Measurements from ENCODE around the gene ASRGL1.

ASRGL1 gene

GRCh38 chr11:62406034-62406433, 68.8 kb downstream of the ASRGL1 start:
- in situ Hi-C loops (cut with MboI; ENCODE audit: low sequenced_read_pairs): loop anchor here (25.0 kb wide), 1 partner anchor 481 kb away; the partner anchor contains the start of gene SLC3A2

GRCh38 chr11:62409831-62410230, 72.6 kb downstream of the ASRGL1 start:
- in situ Hi-C loops (cut with MboI; ENCODE audit: low sequenced_read_pairs): loop anchor here (25.0 kb wide), 1 partner anchor 477 kb away; the partner anchor contains the start of gene SLC3A2

GRCh38 chr11:62410972-62411371, 73.7 kb downstream of the ASRGL1 start:
- in situ Hi-C loops (cut with MboI; ENCODE audit: low sequenced_read_pairs): loop anchor here (25.0 kb wide), 1 partner anchor 476 kb away; the partner anchor contains the start of gene SLC3A2

- in situ Hi-C loops (cut with MboI; ENCODE audit: low sequenced_read_pairs): loop anchor here (25.0 kb wide), 1 partner anchor 476 kb away; the partner anchor contains the start of gene SLC3A2
Observed at GRCh38 chr11:62411524-62411923, 74.3 kb downstream of the ASRGL1 start.

- in situ Hi-C loops (cut with MboI; ENCODE audit: low sequenced_read_pairs): loop anchor here (25.0 kb wide), 1 partner anchor 474 kb away; the partner anchor contains the start of gene SLC3A2
Observed at GRCh38 chr11:62413060-62413696, 75.9 kb downstream of the ASRGL1 start.

GRCh38 chr11:62416596-62416995, 79.3 kb downstream of the ASRGL1 start:
- in situ Hi-C loops (cut with MboI; ENCODE audit: low sequenced_read_pairs): loop anchor here (25.0 kb wide), 1 partner anchor 471 kb away; the partner anchor contains the start of gene SLC3A2

GRCh38 chr11:62418136-62418535, 80.9 kb downstream of the ASRGL1 start:
- in situ Hi-C loops (cut with MboI; ENCODE audit: low sequenced_read_pairs): loop anchor here (25.0 kb wide), 1 partner anchor 469 kb away; the partner anchor contains the start of gene SLC3A2

GRCh38 chr11:62418733-62419132, 81.5 kb downstream of the ASRGL1 start, which contains the start of gene SCGB1A1:
TSS of gene SCGB1A1 (plus strand) at chr11:62419033. CDS start at chr11:62419096, 63 bp downstream.
- in situ Hi-C loops (cut with MboI; ENCODE audit: low sequenced_read_pairs): loop anchor here (25.0 kb wide), 1 partner anchor 469 kb away; the partner anchor contains the start of gene SLC3A2

GRCh38 chr11:62419314-62419929, 82.2 kb downstream of the ASRGL1 start:
- in situ Hi-C loops (cut with MboI; ENCODE audit: low sequenced_read_pairs): loop anchor here (25.0 kb wide), 1 partner anchor 468 kb away; the partner anchor contains the start of gene SLC3A2

- in situ Hi-C loops (cut with MboI; ENCODE audit: low sequenced_read_pairs): loop anchor here (10.0 to 25.0 kb wide), 2 partner anchors 135 to 467 kb away; partner anchors contain the start of gene SLC3A2
Observed at GRCh38 chr11:62419943-62420342, 82.7 kb downstream of the ASRGL1 start.

GRCh38 chr11:62420882-62421281, 83.6 kb downstream of the ASRGL1 start:
- in situ Hi-C loops (cut with MboI; ENCODE audit: low sequenced_read_pairs): loop anchor here (10.0 to 25.0 kb wide), 2 partner anchors 134 to 466 kb away; partner anchors contain the start of gene SLC3A2

- in situ Hi-C loops (cut with MboI; ENCODE audit: low sequenced_read_pairs): loop anchor here (10.0 to 25.0 kb wide), 2 partner anchors 133 to 465 kb away; partner anchors contain the start of gene SLC3A2
Observed at GRCh38 chr11:62421996-62422395, 84.7 kb downstream of the ASRGL1 start.

GRCh38 chr11:62423012-62423411, 85.8 kb downstream of the ASRGL1 start:
- in situ Hi-C loops (cut with MboI; ENCODE audit: low sequenced_read_pairs): loop anchor here (10.0 to 25.0 kb wide), 2 partner anchors 132 to 464 kb away; partner anchors contain the start of gene SLC3A2

GRCh38 chr11:62427630-62428233, 90.5 kb downstream of the ASRGL1 start:
- in situ Hi-C loops (cut with MboI; ENCODE audit: low sequenced_read_pairs): loop anchor here (10.0 kb wide), 1 partner anchor 127 kb away; no protein-coding TSS in a partner anchor

- in situ Hi-C loops (cut with MboI; ENCODE audit: low sequenced_read_pairs): loop anchor here (10.0 kb wide), 1 partner anchor 126 kb away; no protein-coding TSS in a partner anchor
Observed at GRCh38 chr11:62428871-62429560, 91.8 kb downstream of the ASRGL1 start.

GRCh38 chr11:62430425-62430824, 93.2 kb downstream of the ASRGL1 start:
- in situ Hi-C loops (cut with MboI; ENCODE audit: low sequenced_read_pairs): no loop called here

GRCh38 chr11:62431171-62431901, 94.1 kb downstream of the ASRGL1 start:
- in situ Hi-C loops (cut with MboI; ENCODE audit: low sequenced_read_pairs): no loop called here

- in situ Hi-C loops (cut with MboI; ENCODE audit: low sequenced_read_pairs): no loop called here
Observed at GRCh38 chr11:62432695-62433094, 95.4 kb downstream of the ASRGL1 start.

- in situ Hi-C loops (cut with MboI; ENCODE audit: low sequenced_read_pairs): no loop called here
Observed at GRCh38 chr11:62433141-62433903, 96.1 kb downstream of the ASRGL1 start.

All from HL-60/S4 (cell line).